RCC 7860 (cell line): Measurements from ENCODE around the gene FCN1.

Source experiments
- DNase-seq: peaks from one replicate; pipeline ENCODE4 v3.0.0-alpha.2; 2015; ENCODE audit warnings: low spot score
- FAIRE-seq: peaks from 2 replicates; lab custom pipeline; 2012; peaks lifted over from hg19 to GRCh38; lab: Jason Lieb, UNC

Gene FCN1

GRCh38 chr9:134880484-134881312 is 37.0 kb downstream of the FCN1 start, which contains the start of gene FCN2:
Gene FCN2, plus strand, starts transcription at chr9:134880810. Its CDS starts 12 bp downstream, at chr9:134880822.
- FAIRE-seq, result no peak
- no peak for DNase-seq

- FAIRE-seq (no peak), DNase-seq (no peak)
Measured at GRCh38 chr9:134879664-134880483, 37.8 kb downstream of the FCN1 start.

GRCh38 chr9:134877541-134877940 is 40.2 kb downstream of the FCN1 start:
- FAIRE-seq, result no peak
- DNase-seq, result no peak

GRCh38 chr9:134875371-134875770 is 42.3 kb downstream of the FCN1 start:
- no peak for FAIRE-seq
- no peak for DNase-seq

- no peak for DNase-seq
- no peak for FAIRE-seq
Measured at GRCh38 chr9:134872482-134873231, 45.1 kb downstream of the FCN1 start.

GRCh38 chr9:134871697-134872340 is 45.9 kb downstream of the FCN1 start:
- DNase-seq, result no peak
- no peak for FAIRE-seq

- no peak for FAIRE-seq
Measured at GRCh38 chr9:134870746-134871662, 46.7 kb downstream of the FCN1 start.

GRCh38 chr9:134870301-134870694 is 47.4 kb downstream of the FCN1 start:
- FAIRE-seq (no peak), DNase-seq (no peak)

More at GRCh38 chr9:134870746-134871662, 46.7 kb downstream of the FCN1 start:
- no peak for DNase-seq

GRCh38 chr9:134869554-134870300 is 48.0 kb downstream of the FCN1 start:
- DNase-seq, result no peak
- FAIRE-seq, result no peak

GRCh38 chr9:134868751-134869553 is 48.8 kb downstream of the FCN1 start:
- DNase-seq (no peak), FAIRE-seq (no peak)

- no peak for DNase-seq
- FAIRE-seq, result no peak
Measured at GRCh38 chr9:134867917-134868750, 49.6 kb downstream of the FCN1 start.

GRCh38 chr9:134864821-134865190 is 52.9 kb downstream of the FCN1 start:
- DNase-seq (no peak), FAIRE-seq (no peak)

- no peak for DNase-seq
- no peak for FAIRE-seq
Measured at GRCh38 chr9:134863941-134864820, 53.5 kb downstream of the FCN1 start.

- DNase-seq (no peak), FAIRE-seq (no peak)
Measured at GRCh38 chr9:134863306-134863902, 54.3 kb downstream of the FCN1 start.

GRCh38 chr9:134861595-134862334 is 55.9 kb downstream of the FCN1 start:
- FAIRE-seq, result no peak

More at GRCh38 chr9:134861595-134862334, 55.9 kb downstream of the FCN1 start:
- DNase-seq, result no peak
